GM18873 (cell line): ENCODE results near the gene DEDD.
A peak's percentile ranks its signal among the peaks of the same experiment; 100 is the strongest.

Source experiments
- ATAC-seq: cut with Tn5 transposase; IDR thresholded peaks from one replicate; pipeline ENCODE4 v1.9.1; 2021; ENCODE audit warnings: mild to moderate bottlenecking, moderate library complexity, moderate number of reproducible peaks; ENCODE audit not compliant: unreplicated experiment, low FRiP score

DEDD gene

GRCh38 chr1:161132410-161133219, at the start of gene DEDD:
Gene DEDD (minus strand): TSS chr1:161132667. CDS start chr1:161124462, 8,205 bp downstream.
- peak; percentile 94 for ATAC-seq

- ATAC-seq, result peak; percentile 48
Measured at GRCh38 chr1:161182214-161182613, 49.7 kb upstream of the DEDD start.

- no peak for ATAC-seq
Measured at GRCh38 chr1:161180639-161181038, 48.2 kb upstream of the DEDD start.

GRCh38 chr1:161179698-161180097, 47.2 kb upstream of the DEDD start:
- no peak for ATAC-seq

- no peak for ATAC-seq
Measured at GRCh38 chr1:161177936-161178244, 45.4 kb upstream of the DEDD start.

GRCh38 chr1:161177112-161177935, 44.9 kb upstream of the DEDD start, which contains the start of gene B4GALT3:
Gene B4GALT3 (minus strand): TSS chr1:161177507. CDS start chr1:161176060, 1,447 bp downstream.
- peak; percentile 58 for ATAC-seq

GRCh38 chr1:161176468-161177111, 44.1 kb upstream of the DEDD start:
- ATAC-seq, result no peak

GRCh38 chr1:161175771-161176453, 43.4 kb upstream of the DEDD start:
- ATAC-seq, result no peak

- no peak for ATAC-seq
Measured at GRCh38 chr1:161174911-161175310, 42.4 kb upstream of the DEDD start.

GRCh38 chr1:161173711-161174110, 41.2 kb upstream of the DEDD start:
- ATAC-seq, result no peak

GRCh38 chr1:161172776-161173376, 40.4 kb upstream of the DEDD start:
- no peak for ATAC-seq

GRCh38 chr1:161172349-161172748, 39.9 kb upstream of the DEDD start:
- no peak for ATAC-seq

- no peak for ATAC-seq
Measured at GRCh38 chr1:161171696-161172095, 39.2 kb upstream of the DEDD start.

- no peak for ATAC-seq
Measured at GRCh38 chr1:161171191-161171590, 38.7 kb upstream of the DEDD start.

GRCh38 chr1:161168906-161169305, 36.4 kb upstream of the DEDD start:
- no peak for ATAC-seq

GRCh38 chr1:161166669-161167548, 34.4 kb upstream of the DEDD start:
- ATAC-seq, result no peak

GRCh38 chr1:161165742-161166668, 33.5 kb upstream of the DEDD start, which contains the start of gene PPOX:
Gene PPOX (plus strand): TSS chr1:161166426. CDS start chr1:161166848, 422 bp downstream.
- ATAC-seq, result peak; percentile 89
